Medulla oblongata (tissue), 1 donor: ENCODE results near the gene PRDX2.

Source experiments
- DNase-seq: peaks from one replicate; pipeline ENCODE4 v3.0.0-alpha.2; 2015; ENCODE audit errors: extremely low spot score

The PRDX2 gene

GRCh38 chr19:12752056-12752781, 49.4 kb downstream of the PRDX2 start:
- DNase-seq: no peak

- DNase-seq: no peak
These were observed 50.0 kb downstream of the PRDX2 start, which contains the start of gene BEST2 for GRCh38 chr19:12751635-12752034. Gene BEST2, plus strand, starts transcription at chr19:12751791. Its CDS starts 802 bp downstream, at chr19:12752593.

GRCh38 chr19:12750851-12751250, 50.7 kb downstream of the PRDX2 start:
- DNase-seq: no peak

GRCh38 chr19:12749938-12750521, 51.6 kb downstream of the PRDX2 start:
- DNase-seq: no peak

GRCh38 chr19:12748489-12748888, 53.1 kb downstream of the PRDX2 start:
- no peak for DNase-seq
